Globus pallidus (tissue), 1 donor: Measurements from ENCODE around the gene DIRAS3.
"Not testable (repeated sequence)": the region's sequence is repeated elsewhere in the genome, so short reads cannot be mapped to it uniquely, and the experiment has no call there.

Experiments used
- DNase-seq: peaks from one replicate; pipeline ENCODE4 v3.0.0-alpha.2; 2015; ENCODE audit warnings: low spot score

The DIRAS3 gene

GRCh38 chr1:68024635-68025338 lies 25.6 kb downstream of the DIRAS3 start:
- DNase-seq: no peak

GRCh38 chr1:68016381-68016780 lies 34.0 kb downstream of the DIRAS3 start:
- DNase-seq: no peak

- DNase-seq: no peak
Measured at GRCh38 chr1:68015971-68016370, 34.5 kb downstream of the DIRAS3 start.

- no peak for DNase-seq
Measured at GRCh38 chr1:68015369-68015768, 35.1 kb downstream of the DIRAS3 start.

GRCh38 chr1:68013351-68013750 lies 37.1 kb downstream of the DIRAS3 start:
- DNase-seq: no peak

- DNase-seq: no peak
Measured at GRCh38 chr1:68011657-68012375, 38.6 kb downstream of the DIRAS3 start.

- DNase-seq: no peak
Measured at GRCh38 chr1:68010543-68010942, 39.9 kb downstream of the DIRAS3 start.

GRCh38 chr1:68010090-68010489 lies 40.3 kb downstream of the DIRAS3 start:
- DNase-seq: no peak

GRCh38 chr1:68003626-68004025 lies 46.8 kb downstream of the DIRAS3 start:
- DNase-seq: not testable (repeated sequence)

- no peak for DNase-seq
Measured at GRCh38 chr1:68000191-68000590, 50.2 kb downstream of the DIRAS3 start.

- DNase-seq: no peak
Measured at GRCh38 chr1:67997746-67998145, 52.7 kb downstream of the DIRAS3 start.
